GM19324 (cell line): Measurements from ENCODE around the gene IFI27L1.

Experiments
- ATAC-seq: cut with Tn5 transposase; IDR thresholded peaks from one replicate; pipeline ENCODE4 v1.9.1; 2021; ENCODE audit warnings: mild to moderate bottlenecking, moderate library complexity; ENCODE audit not compliant: unreplicated experiment, low FRiP score

IFI27L1 gene

GRCh38 chr14:94128216-94128839 is 47.2 kb downstream of the IFI27L1 start:
- ATAC-seq: no peak

- peak; percentile 92 for ATAC-seq
These were observed 48.1 kb downstream of the IFI27L1 start, which contains the start of gene IFI27L2 for GRCh38 chr14:94129111-94129757. Gene IFI27L2 (minus strand): TSS chr14:94129604. CDS start chr14:94129564, 40 bp downstream.

- ATAC-seq: no peak
These were observed 48.8 kb downstream of the IFI27L1 start for GRCh38 chr14:94129758-94130414.

- no peak for ATAC-seq
These were observed 51.3 kb downstream of the IFI27L1 start for GRCh38 chr14:94132285-94132887.

- no peak for ATAC-seq
These were observed 54.4 kb downstream of the IFI27L1 start for GRCh38 chr14:94135476-94135875.

GRCh38 chr14:94136575-94137331 is 55.6 kb downstream of the IFI27L1 start:
- ATAC-seq: peak; percentile 77

- ATAC-seq: no peak
These were observed 57.1 kb downstream of the IFI27L1 start for GRCh38 chr14:94138251-94138650.

- ATAC-seq: no peak
These were observed 57.9 kb downstream of the IFI27L1 start for GRCh38 chr14:94139006-94139405.

- no peak for ATAC-seq
These were observed 58.3 kb downstream of the IFI27L1 start for GRCh38 chr14:94139421-94139820.

- ATAC-seq: no peak
These were observed 61.1 kb downstream of the IFI27L1 start for GRCh38 chr14:94142247-94142646.

- ATAC-seq: no peak
These were observed 61.7 kb downstream of the IFI27L1 start for GRCh38 chr14:94142836-94143235.

- no peak for ATAC-seq
These were observed 62.1 kb downstream of the IFI27L1 start for GRCh38 chr14:94143239-94143638.

- no peak for ATAC-seq
These were observed 62.6 kb downstream of the IFI27L1 start for GRCh38 chr14:94143711-94144110.

- no peak for ATAC-seq
These were observed 63.7 kb downstream of the IFI27L1 start for GRCh38 chr14:94144765-94145164.

- no peak for ATAC-seq
These were observed 64.9 kb downstream of the IFI27L1 start for GRCh38 chr14:94145902-94146527.
